Ascending aorta (tissue), 2 donors: ENCODE results near the gene GALNT9. TPM values are rescaled to one million over a fixed set of nuclear protein-coding genes. Genes with fewer than 3 reads are reported as not detected.

Experiments
- DNase-seq, 2 donors: peaks; one replicate each; pipeline ENCODE4 v3.0.0-alpha.2; 2019; ENCODE audit warnings: low spot score in 2 of 2
- H3K27ac ChIP-seq, 2 donors: fragments of 200-600 bp; sonication (generic); one replicate each; pipeline ENCODE4 v1.5.1; 2016 to 2017; ENCODE audit warnings: mild to moderate bottlenecking in 1 of 2
- H3K27me3 ChIP-seq: fragments of 200-600 bp; sonication (generic); one replicate; pipeline ENCODE4 v1.5.1; 2017
- H3K36me3 ChIP-seq, 2 donors: fragments of 200-600 bp; sonication (generic); one replicate each; pipeline ENCODE4 v1.5.1; 2016
- H3K4me1 ChIP-seq, 2 donors: fragments of 200-600 bp; sonication (generic); one replicate each; pipeline ENCODE4 v1.5.1; 2016 to 2017; ENCODE audit warnings: mild to moderate bottlenecking in 1 of 2
- H3K4me3 ChIP-seq, 2 donors: fragments of 200-600 bp; sonication (generic); one replicate each; pipeline ENCODE4 v1.5.1; 2016 to 2017; ENCODE audit warnings: mild to moderate bottlenecking in 1 of 2
- H3K9me3 ChIP-seq, 2 donors: fragments of 200-600 bp; sonication (generic); one replicate each; pipeline ENCODE4 v1.5.1; 2016
- intact Hi-C: fragments of 100-400 bp; cut with DNase I; formaldehyde crosslinking; loops from one replicate; pipeline ENCODE4 v1.15.1; 2023
- total RNA-seq: library from RNA; depleted of rRNA; stranded (reverse); fragments of >200 nt; gene quantifications from one replicate; pipeline ENCODE4 v1.1.0, GENCODE V29; 2016
- TF ChIP-seq, protein P1 (sequence below), 3 experiments: fragments of 200-600 bp in 2 of 3; fragments of 450-650 bp in 1 of 3; sonication (generic) in 2 of 3; IDR thresholded peaks; one replicate each; pipeline ENCODE4 v1.5.1; 2016 to 2019; ENCODE audit warnings: antibody characterized with exemption in 3 of 3, mild to moderate bottlenecking in 1 of 3, moderate library complexity in 1 of 3

GALNT9 gene
- total RNA-seq, 1 donor from 2014 or later: not detected

DNA sequence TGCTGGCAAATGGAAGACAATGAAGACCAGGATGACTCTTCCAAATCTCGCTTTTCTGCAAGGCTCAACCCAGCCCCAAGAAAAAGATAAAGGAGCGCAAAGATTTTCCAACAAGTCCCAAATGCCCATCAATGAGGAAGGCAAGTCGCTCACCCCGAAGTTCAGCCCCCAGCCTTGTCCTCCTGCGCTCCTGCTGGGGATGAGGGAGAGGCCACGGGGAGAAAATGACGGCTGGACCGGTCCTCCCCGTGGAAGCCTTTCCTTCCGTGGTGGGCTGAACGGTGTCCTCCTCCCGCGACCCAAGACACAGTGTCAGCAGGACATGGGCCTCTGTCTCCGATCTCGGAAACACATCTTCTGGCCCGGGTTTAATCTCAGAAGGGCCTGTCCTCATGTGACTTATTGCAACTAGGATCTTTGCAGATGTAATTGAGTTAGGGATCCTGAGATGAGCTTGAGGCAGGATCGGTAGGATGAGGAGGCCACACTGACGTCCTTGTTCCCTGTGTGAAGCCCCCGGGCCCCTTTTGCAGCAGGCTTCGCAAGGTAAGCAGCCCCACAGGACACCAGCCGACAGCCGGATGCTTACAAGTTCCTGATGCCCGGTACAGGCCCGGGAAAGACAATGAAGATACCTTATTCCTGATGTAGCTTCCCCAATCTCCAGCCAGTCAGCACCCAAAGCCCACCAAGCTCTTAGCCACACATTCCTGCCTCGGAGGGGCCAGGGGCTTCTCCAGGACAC is 64.2 kb downstream of the GALNT9 start:
- Histone ChIP-seq H3K27me3 (no peaks in the 10 kb centered on the region), H3K4me1 (no peaks in the 10 kb centered on the region), H3K4me3 (no peak overlapping the region), H3K36me3 (no peaks in the 10 kb centered on the region), H3K27ac (no peak overlapping the region), H3K9me3 (no peaks in the 10 kb centered on the region)
- DNase-seq: no peak
- intact Hi-C loops: no loop called here
- TF ChIP-seq, protein P1, sequence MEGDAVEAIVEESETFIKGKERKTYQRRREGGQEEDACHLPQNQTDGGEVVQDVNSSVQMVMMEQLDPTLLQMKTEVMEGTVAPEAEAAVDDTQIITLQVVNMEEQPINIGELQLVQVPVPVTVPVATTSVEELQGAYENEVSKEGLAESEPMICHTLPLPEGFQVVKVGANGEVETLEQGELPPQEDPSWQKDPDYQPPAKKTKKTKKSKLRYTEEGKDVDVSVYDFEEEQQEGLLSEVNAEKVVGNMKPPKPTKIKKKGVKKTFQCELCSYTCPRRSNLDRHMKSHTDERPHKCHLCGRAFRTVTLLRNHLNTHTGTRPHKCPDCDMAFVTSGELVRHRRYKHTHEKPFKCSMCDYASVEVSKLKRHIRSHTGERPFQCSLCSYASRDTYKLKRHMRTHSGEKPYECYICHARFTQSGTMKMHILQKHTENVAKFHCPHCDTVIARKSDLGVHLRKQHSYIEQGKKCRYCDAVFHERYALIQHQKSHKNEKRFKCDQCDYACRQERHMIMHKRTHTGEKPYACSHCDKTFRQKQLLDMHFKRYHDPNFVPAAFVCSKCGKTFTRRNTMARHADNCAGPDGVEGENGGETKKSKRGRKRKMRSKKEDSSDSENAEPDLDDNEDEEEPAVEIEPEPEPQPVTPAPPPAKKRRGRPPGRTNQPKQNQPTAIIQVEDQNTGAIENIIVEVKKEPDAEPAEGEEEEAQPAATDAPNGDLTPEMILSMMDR (IDR thresholded peaks at IDR 0.05): no peak

- TF ChIP-seq, protein P1 (IDR thresholded peaks at IDR 0.05): no peak
- Histone ChIP-seq H3K4me3 (no peak overlapping the region), H3K9me3 (no peaks in the 10 kb centered on the region), H3K27ac (no peak overlapping the region), H3K36me3 (no peaks in the 10 kb centered on the region), H3K27me3 (no peaks in the 10 kb centered on the region), H3K4me1 (no peaks in the 10 kb centered on the region)
- DNase-seq: no peak
- intact Hi-C loops: no loop called here
These were observed 65.0 kb downstream of the GALNT9 start for GRCh38 chr12:132264086-132265010.

DNA sequence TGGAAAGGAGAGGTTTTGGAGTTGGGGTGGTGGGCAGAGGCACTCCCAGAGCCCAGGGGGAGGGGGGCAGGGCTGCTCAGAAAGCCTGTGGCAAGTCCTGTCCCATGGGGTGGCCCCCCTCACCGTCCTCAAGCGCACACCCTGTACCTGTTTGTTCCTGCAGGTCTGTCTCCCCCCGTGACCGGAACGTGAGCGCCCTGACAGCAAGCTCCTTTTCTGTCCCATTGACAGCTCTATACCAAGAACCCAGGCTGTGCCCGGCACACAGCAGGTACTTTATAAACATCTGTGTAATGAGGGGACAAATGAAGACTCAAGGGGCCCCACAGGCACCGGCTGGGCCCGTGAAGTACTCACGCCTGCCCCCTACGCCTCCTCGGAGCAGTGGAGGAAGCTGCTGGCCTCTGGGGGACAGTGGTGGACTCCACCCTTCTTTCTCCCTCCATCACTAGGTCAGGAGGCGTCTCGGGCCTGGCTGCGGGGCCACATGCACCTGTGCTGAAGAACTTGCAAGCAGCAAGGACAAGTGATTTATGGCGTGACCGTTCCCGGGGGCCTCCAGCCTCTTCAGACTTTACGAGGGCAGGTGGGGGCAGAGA is 65.8 kb downstream of the GALNT9 start:
- no peak overlapping the region for H3K27ac ChIP-seq
- DNase-seq: no peak
- no peak overlapping the region for H3K4me3 ChIP-seq
- no peaks in the 10 kb centered on the region for H3K4me1 ChIP-seq
- intact Hi-C loops: no loop called here
- H3K36me3 ChIP-seq: no peaks in the 10 kb centered on the region
- no peaks in the 10 kb centered on the region for H3K9me3 ChIP-seq
- TF ChIP-seq, protein P1 (IDR thresholded peaks at IDR 0.05): no peak
- no peaks in the 10 kb centered on the region for H3K27me3 ChIP-seq

DNA sequence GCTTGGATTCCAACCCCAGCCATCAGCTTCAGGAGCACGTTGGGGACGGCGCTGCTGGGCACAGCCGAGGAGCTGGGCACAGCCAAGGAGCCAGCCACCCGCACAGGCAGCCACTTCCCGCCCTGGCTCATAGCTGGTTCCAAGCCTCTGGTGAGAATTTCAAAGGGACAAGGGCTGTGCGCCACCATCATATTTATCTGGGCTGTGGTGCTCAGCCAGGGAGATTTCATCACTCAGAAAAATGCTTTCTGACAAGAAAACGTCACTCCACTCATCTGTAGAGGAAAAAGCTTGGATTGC is 66.4 kb downstream of the GALNT9 start:
- intact Hi-C loops: no loop called here
- no peak overlapping the region for H3K27ac ChIP-seq
- DNase-seq: no peak
- no peaks in the 10 kb centered on the region for H3K4me1 ChIP-seq
- no peaks in the 10 kb centered on the region for H3K9me3 ChIP-seq
- no peaks in the 10 kb centered on the region for H3K27me3 ChIP-seq
- no peaks in the 10 kb centered on the region for H3K36me3 ChIP-seq
- TF ChIP-seq, protein P1 (IDR thresholded peaks at IDR 0.05): no peak
- H3K4me3 ChIP-seq: no peak overlapping the region

- H3K27ac ChIP-seq: no peak overlapping the region
- H3K27me3 ChIP-seq: no peaks in the 10 kb centered on the region
- H3K4me3 ChIP-seq: no peak overlapping the region
- DNase-seq: no peak
- TF ChIP-seq, protein P1 (IDR thresholded peaks at IDR 0.05): no peak
- H3K4me1 ChIP-seq: no peaks in the 10 kb centered on the region
- H3K9me3 ChIP-seq: no peaks in the 10 kb centered on the region
- intact Hi-C loops: no loop called here
- H3K36me3 ChIP-seq: no peaks in the 10 kb centered on the region
These were observed 66.9 kb downstream of the GALNT9 start for GRCh38 chr12:132262256-132263060.
